H1 (cell line): ENCODE data around the gene SMARCA2. TPM values are rescaled to one million over a fixed set of nuclear protein-coding genes. Genes with fewer than 3 reads are reported as not detected.

Experiments used
- CTCF ChIA-PET: fragments of 300-600 bp; sonication (Branson Sonifier 250); formaldehyde crosslinking; loops from one replicate; lab custom pipeline; 2021; ENCODE audit not compliant: partially characterized antibody; lab: Charles Lee
- POLR2A ChIA-PET: fragments of 300-600 bp; sonication (Branson Sonifier 250); formaldehyde crosslinking; loops from one replicate; lab custom pipeline; 2021; ENCODE audit warnings: inconsistent platforms; ENCODE audit not compliant: partially characterized antibody; lab: Charles Lee
- DNase-seq, 2 experiments: peaks; one replicate each; pipeline versions ENCODE4 v3.0.0 to v3.0.0-alpha.2; 2010 to 2022; ENCODE audit warnings: low spot score in 2 of 2, low read depth in 1 of 2, mixed read lengths in 1 of 2
- FAIRE-seq: peaks from 2 replicates; lab custom pipeline; 2011; peaks lifted over from hg19 to GRCh38; lab: Jason Lieb, UNC
- H2AFZ ChIP-seq: 2 replicates; pipeline ENCODE4 v1.8.1; 2012; ENCODE audit warnings: low read length, inconsistent platforms
- H2AK5ac ChIP-seq: 2 replicates; pipeline ENCODE4 v1.6.1; 2013; ENCODE audit warnings: low read depth, low read length
- H2BK120ac ChIP-seq: replicated peaks from 2 replicates; pipeline ENCODE3; 2013; ENCODE audit warnings: low read depth, low read length, inconsistent platforms
- H2BK12ac ChIP-seq: 2 replicates; pipeline ENCODE4 v1.6.1; 2013; ENCODE audit warnings: low read depth, low read length
- H2BK15ac ChIP-seq: 2 replicates; pipeline ENCODE4 v1.6.1; 2013; ENCODE audit warnings: low read length
- H2BK20ac ChIP-seq: 2 replicates; pipeline ENCODE4 v1.6.1; 2013; ENCODE audit warnings: low read length
- H2BK5ac ChIP-seq: 2 replicates; pipeline ENCODE4 v1.6.1; 2013; ENCODE audit warnings: low read depth, low read length
- H3K14ac ChIP-seq: 2 replicates; pipeline ENCODE4 v1.6.1; 2013; ENCODE audit warnings: inconsistent platforms; ENCODE audit not compliant: insufficient read length
- H3K18ac ChIP-seq: 2 replicates; pipeline ENCODE4 v1.6.1; 2013; ENCODE audit warnings: low read length; ENCODE audit errors: extremely low read depth
- H3K23ac ChIP-seq: 2 replicates; pipeline ENCODE4 v1.6.1; 2013; ENCODE audit warnings: inconsistent platforms; ENCODE audit not compliant: insufficient read length
- H3K23me2 ChIP-seq: 2 replicates; pipeline ENCODE4 v1.6.1; 2013; ENCODE audit warnings: low read depth, low read length
- H3K27ac ChIP-seq: 2 replicates; pipeline ENCODE4 v1.6.1; 2011; ENCODE audit warnings: low read depth, low read length, inconsistent platforms
- H3K27me3 ChIP-seq, 4 experiments: replicated peaks in 1 of 4; 1 replicate in 1 of 4; 2 replicates in 3 of 4; pipeline versions ENCODE4 v1.6.1 to v1.8.1; 2011 to 2013; ENCODE audit warnings: low read length in 3 of 4, mild to moderate bottlenecking in 3 of 4, inconsistent platforms in 2 of 4, mixed read lengths in 2 of 4, moderate library complexity in 1 of 4; ENCODE audit not compliant: control insufficient read depth in 3 of 4, insufficient read depth in 3 of 4; ENCODE audit errors: extremely low read depth in 1 of 4
- H3K36me3 ChIP-seq, 4 experiments: 2 replicates each; pipeline versions ENCODE4 v1.6.1 to v1.8.1; 2011 to 2013; ENCODE audit warnings: mild to moderate bottlenecking in 4 of 4, low read length in 3 of 4, moderate library complexity in 2 of 4, control low read depth in 1 of 4, inconsistent platforms in 1 of 4; ENCODE audit not compliant: insufficient read depth in 4 of 4, control insufficient read depth in 2 of 4
- H3K4ac ChIP-seq: replicated peaks from 2 replicates; pipeline ENCODE3; 2013; ENCODE audit warnings: low read length, low read depth, mixed read lengths, inconsistent platforms; ENCODE audit not compliant: insufficient read length
- H3K4me1 ChIP-seq, 4 experiments: replicated peaks in 1 of 4; 1 replicate in 1 of 4; 2 replicates in 3 of 4; pipeline versions ENCODE4 v1.6.1 to v1.8.1; 2011 to 2013; ENCODE audit warnings: low read length in 3 of 4, inconsistent platforms in 2 of 4, mixed read lengths in 1 of 4; ENCODE audit not compliant: insufficient read depth in 4 of 4, control insufficient read depth in 3 of 4
- H3K4me2 ChIP-seq, 2 experiments: 2 replicates each; pipeline versions ENCODE4 v1.6.1 to v1.8.1; 2011 to 2013; ENCODE audit warnings: low read depth in 2 of 2, low read length in 2 of 2, control low read depth in 1 of 2, inconsistent platforms in 1 of 2, mild to moderate bottlenecking in 1 of 2; ENCODE audit not compliant: insufficient read depth in 1 of 2
- H3K4me3 ChIP-seq, 4 experiments: fragments of 200-600, 300-600 bp in 1 of 4; sonication (generic), shearing (Covaris generic), sonication (Bioruptor Twin) in 1 of 4; 2 replicates each; pipeline versions ENCODE4 v1.5.1 to v1.8.1; 2011 to 2016; ENCODE audit warnings: low read length in 4 of 4, low read depth in 3 of 4, control low read depth in 2 of 4, inconsistent platforms in 2 of 4, mild to moderate bottlenecking in 2 of 4, mixed read lengths in 1 of 4, moderate library complexity in 1 of 4; ENCODE audit not compliant: insufficient read depth in 2 of 4; ENCODE audit errors: extremely low read depth in 1 of 4
- H3K56ac ChIP-seq: replicated peaks from 2 replicates; pipeline ENCODE3; 2013; ENCODE audit warnings: low read depth, mild to moderate bottlenecking, mixed read lengths, low read length, inconsistent platforms; ENCODE audit not compliant: insufficient read length
- H3K79me1 ChIP-seq: 2 replicates; pipeline ENCODE4 v1.6.1; 2013; ENCODE audit warnings: low read depth, low read length, control low read depth
- H3K79me2 ChIP-seq, 2 experiments: 2 replicates each; pipeline versions ENCODE4 v1.6.1 to v1.8.1; 2012 to 2013; ENCODE audit warnings: low read length in 2 of 2, mild to moderate bottlenecking in 2 of 2, inconsistent platforms in 1 of 2; ENCODE audit not compliant: insufficient read depth in 2 of 2, control insufficient read depth in 1 of 2
- H3K9ac ChIP-seq, 4 experiments: replicated peaks in 1 of 4; 1 replicate in 1 of 4; 2 replicates in 3 of 4; pipeline versions ENCODE4 v1.6.1 to v1.8.1; 2011 to 2013; ENCODE audit warnings: low read depth in 3 of 4, low read length in 3 of 4, control low read depth in 2 of 4, mild to moderate bottlenecking in 2 of 4, moderate library complexity in 2 of 4, inconsistent platforms in 1 of 4; ENCODE audit errors: extremely low read depth in 1 of 4
- H3K9me3 ChIP-seq, 2 experiments: 2 replicates each; pipeline versions ENCODE4 v1.6.1 to v1.8.1; 2012 to 2013; ENCODE audit warnings: mild to moderate bottlenecking in 2 of 2, moderate library complexity in 2 of 2, control low read depth in 1 of 2, inconsistent platforms in 1 of 2, low read depth in 1 of 2, low read length in 1 of 2, mixed read lengths in 1 of 2; ENCODE audit not compliant: insufficient read depth in 2 of 2
- H4K20me1 ChIP-seq, 2 experiments: replicated peaks in 1 of 2; 2 replicates each; pipeline versions ENCODE3 to v1.8.1; 2011 to 2013; ENCODE audit warnings: inconsistent platforms in 2 of 2, low read length in 2 of 2, mild to moderate bottlenecking in 1 of 2; ENCODE audit not compliant: insufficient read depth in 2 of 2, control insufficient read depth in 1 of 2
- H4K5ac ChIP-seq: 2 replicates; pipeline ENCODE4 v1.6.1; 2013; ENCODE audit warnings: low read length, low read depth, mixed read lengths, inconsistent platforms; ENCODE audit not compliant: insufficient read length
- H4K8ac ChIP-seq: 2 replicates; pipeline ENCODE4 v1.8.0; 2013; ENCODE audit warnings: mild to moderate bottlenecking, moderate library complexity, low read length, inconsistent platforms; ENCODE audit not compliant: insufficient read depth; ENCODE audit errors: extremely low read depth
- H4K91ac ChIP-seq: replicated peaks from 2 replicates; pipeline ENCODE3; 2013; ENCODE audit warnings: low read length, mixed read lengths, inconsistent platforms; ENCODE audit not compliant: insufficient read length
- ASH2L ChIP-seq: fragments of 200-600, 300-600 bp; sonication (generic); IDR thresholded peaks from one replicate; pipeline ENCODE4 v1.7.1; 2017; ENCODE audit warnings: low read length
- BCL11A ChIP-seq, 2 experiments: IDR thresholded peaks; one replicate each; pipeline ENCODE4 v1.6.1; 2011; ENCODE audit warnings: low read depth in 2 of 2, low read length in 2 of 2, mild to moderate bottlenecking in 2 of 2
- BRCA1 ChIP-seq: IDR thresholded peaks from 2 replicates; pipeline ENCODE4 v1.6.1; 2012; ENCODE audit warnings: low read depth, low read length, improper control_type of control experiment
- EGR1 ChIP-seq: IDR thresholded peaks from 2 replicates; pipeline ENCODE4 v1.6.1; 2011; ENCODE audit warnings: low read depth, low read length, borderline replicate concordance
- EZH2 ChIP-seq: fragments of 200-600 bp; sonication (generic); IDR thresholded peaks from 2 replicates; pipeline ENCODE4 v1.7.1; 2012; ENCODE audit warnings: low read depth, mild to moderate bottlenecking, moderate library complexity, low read length, inconsistent platforms; ENCODE audit not compliant: severe bottlenecking
- KDM1A ChIP-seq: fragments of 200-600, 300-600 bp; sonication (generic); IDR thresholded peaks from 2 replicates; pipeline ENCODE4 v1.7.1; 2016; ENCODE audit warnings: mild to moderate bottlenecking, low read length, borderline replicate concordance
- KDM4A ChIP-seq: IDR thresholded peaks from one replicate; pipeline ENCODE4 v1.7.1; 2012; ENCODE audit warnings: low read depth, mild to moderate bottlenecking, moderate library complexity, low read length, inconsistent platforms; ENCODE audit not compliant: severe bottlenecking
- MAX ChIP-seq: IDR thresholded peaks from 2 replicates; pipeline ENCODE4 v1.6.1; 2012; ENCODE audit warnings: inconsistent platforms
- POLR2AphosphoS5 ChIP-seq: IDR thresholded peaks from 2 replicates; pipeline ENCODE4 v1.6.1; 2011; ENCODE audit warnings: low read depth, low read length
- RAD21 ChIP-seq, 2 experiments: IDR thresholded peaks in 1 of 2; conservative IDR thresholded peaks in 1 of 2; 2 replicates each; pipeline ENCODE4 v1.6.1; 2011; ENCODE audit warnings: low read depth in 2 of 2, low read length in 2 of 2, improper control_type of control experiment in 1 of 2, inconsistent platforms in 1 of 2, mild to moderate bottlenecking in 1 of 2, moderate library complexity in 1 of 2
- RFX5 ChIP-seq: IDR thresholded peaks from 2 replicates; pipeline ENCODE4 v1.6.1; 2011; ENCODE audit warnings: low read depth, low read length, improper control_type of control experiment, borderline replicate concordance
- SP1 ChIP-seq: IDR thresholded peaks from 2 replicates; pipeline ENCODE4 v1.6.1; 2011; ENCODE audit warnings: low read depth, low read length
- WGBS, 2 experiments: shearing (Covaris generic) in 1 of 2; methylation state at CpG; one replicate each; pipeline versions ENCODE4 v1.1.6 to v1.1.7; 2013 to 2015; ENCODE audit warnings: low lambda C conversion rate in 2 of 2, mixed read lengths in 2 of 2, inconsistent platforms in 1 of 2, low coverage in 1 of 2, missing lambda C conversion rate in 1 of 2; ENCODE audit not compliant: insufficient replicate concordance in 2 of 2, insufficient coverage in 1 of 2, insufficient read length in 1 of 2; ENCODE audit errors: extremely low coverage in 1 of 2, missing lambda C conversion rate in 1 of 2; 5-methylcytosine and 5-hydroxymethylcytosine counted together
- polyA plus RNA-seq, 7 experiments: library from polyadenylated mRNA; depleted of rRNA in 3 of 7; stranded (reverse) in 5 of 7; unstranded in 2 of 7; fragments of >200 nt in 5 of 7; fragments of 200-250 nt in 2 of 7; gene quantifications; 1 replicate in 5 of 7; 2 replicates in 1 of 7; 4 replicates in 1 of 7; pipeline versions ENCODE4 v1.2.1 to v1.2.3, GENCODE V29; 2011 to 2013; ENCODE audit warnings: missing spikeins in 2 of 7, mixed read lengths in 2 of 7
- total RNA-seq: library from RNA; stranded (reverse); fragmentation: NEBNext Ultra II Directional; extraction: Animal tissue kit (Norgen Biotek cat#: 25700); gene quantifications from 2 replicates; pipeline ENCODE4 v1.2.1, GENCODE V29; 2021

The SMARCA2 gene
- total and polyA plus RNA-seq, 2 of the 8 experiments (the other 6 are each of a cell fraction or from before 2014, with no cell fraction given), result 6.3 to 21.7 TPM

- Histone ChIP-seq H3K27me3 (peaks cover 0 to 15% (median 8%) of the 10 kb centered on the region in 4 experiments; a peak in 6 of 7 replicates), H2BK120ac (no peak overlapping the region), H3K9me3 (no peaks in the 10 kb centered on the region), H3K4me2 (no peak overlapping the region), H4K20me1 (no peaks in the 10 kb centered on the region), H2AFZ (no peak overlapping the region), H2BK5ac (no peak overlapping the region), H2BK12ac (no peak overlapping the region), H2AK5ac (no peak overlapping the region), H2BK15ac (no peak overlapping the region), H3K4me3 (no peak overlapping the region), H3K18ac (no peak overlapping the region), H2BK20ac (no peak overlapping the region), H4K5ac (no peak overlapping the region), H3K4me1 (peaks cover 0 to 4% (median 0%) of the 10 kb centered on the region in 4 experiments; a peak in 1 of 7 replicates), H4K91ac (no peak overlapping the region), H3K27ac (no peak overlapping the region), H3K4ac (no peak overlapping the region), H3K23me2 (no peaks in the 10 kb centered on the region; the same call in 1 of the 2 replicates), H4K8ac (no peak overlapping the region), H3K14ac (no peak overlapping the region), H3K36me3 (no peaks in the 10 kb centered on the region; a peak in 1 of 8 replicates), H3K9ac (no peak overlapping the region), H3K56ac (no peak overlapping the region), H3K79me1 (no peaks in the 10 kb centered on the region), H3K23ac (no peak overlapping the region), H3K79me2 (no peaks in the 10 kb centered on the region)
- ChIA-PET CTCF (interaction anchor here (0.7 to 1.0 kb wide), 3 partner anchors 24 to 104 kb away, joined by 3 read pairs; no protein-coding TSS in a partner anchor), POLR2A (no interaction called here)
- DNase-seq (no peak), FAIRE-seq (no peak)
- 84% methylated on average over 12 of the region's 12 CpGs; no CpG with 5 or more reads in 1 of the 2 experiments for WGBS, 2 experiments
- no peak for TF ChIP-seq RAD21 (IDR thresholded peaks at IDR 0.05 in 1 of 2, conservative IDR thresholded peaks at IDR 0.05 in 1 of 2; ENCODE audit: low read depth in 2 of 2, low read length in 2 of 2)
- TF ChIP-seq MAX, result no peak
- TF ChIP-seq KDM4A, result no peak
- no peak for TF ChIP-seq POLR2AphosphoS5
- TF ChIP-seq RFX5, result no peak
- TF ChIP-seq SP1, result no peak
- TF ChIP-seq BCL11A (IDR thresholded peaks at IDR 0.05; ENCODE audit: low read depth in 2 of 2, low read length in 2 of 2), result no peak
- no peak for TF ChIP-seq EZH2
- no peak for TF ChIP-seq EGR1
- no peak for TF ChIP-seq KDM1A
- TF ChIP-seq ASH2L, result no peak
- no peak for TF ChIP-seq BRCA1
These were observed 28.8 kb downstream of the SMARCA2 start for GRCh38 chr9:2043881-2044462.
